T-helper 2 cell treated with Interferon-gamma antibody and Interleukin-4, amounts not matched to agents 5 μg/mL and 100 μg/mL, for 36 hours (primary cell): ENCODE data around the gene GBX2.

ENCODE experiments used
- DNase-seq: peaks from one replicate; pipeline ENCODE4 v3.0.0; 2021; ENCODE audit warnings: low spot score
- H3K27ac Mint-ChIP-seq: one replicate; pipeline ENCODE4 v1.8.0; 2021; ENCODE audit warnings: mild to moderate bottlenecking, mixed read lengths
- H3K27me3 Mint-ChIP-seq: one replicate; pipeline ENCODE4 v1.8.0; 2021; ENCODE audit warnings: low read depth, mixed read lengths
- H3K36me3 Mint-ChIP-seq: one replicate; pipeline ENCODE4 v1.8.0; 2021; ENCODE audit warnings: low read depth, mixed read lengths
- H3K4me1 Mint-ChIP-seq: one replicate; pipeline ENCODE4 v1.8.0; 2021; ENCODE audit warnings: low read depth, mixed read lengths
- H3K4me3 Mint-ChIP-seq: one replicate; pipeline ENCODE4 v1.8.0; 2022; ENCODE audit warnings: mild to moderate bottlenecking, moderate library complexity, mixed read lengths
- H3K9me3 Mint-ChIP-seq: one replicate; pipeline ENCODE4 v1.8.0; 2021; ENCODE audit warnings: mixed read lengths

GBX2 gene

GRCh38 chr2:236167297-236168109, 683 bp downstream of the GBX2 start:
- no peaks in the 10 kb centered on the region for H3K9me3 Mint-ChIP-seq
- no peak overlapping the region for H3K27ac Mint-ChIP-seq
- H3K27me3 Mint-ChIP-seq = peaks cover 66% of the 10 kb centered on the region
- peaks cover 4% of the 10 kb centered on the region for H3K36me3 Mint-ChIP-seq
- DNase-seq = no peak
- no peak overlapping the region for H3K4me3 Mint-ChIP-seq
- peaks cover 2% of the 10 kb centered on the region for H3K4me1 Mint-ChIP-seq

- no peak overlapping the region for H3K4me3 Mint-ChIP-seq
- peaks cover 2% of the 10 kb centered on the region for H3K4me1 Mint-ChIP-seq
- peaks cover 4% of the 10 kb centered on the region for H3K36me3 Mint-ChIP-seq
- DNase-seq = no peak
- no peaks in the 10 kb centered on the region for H3K9me3 Mint-ChIP-seq
- H3K27me3 Mint-ChIP-seq = peaks cover 65% of the 10 kb centered on the region
- H3K27ac Mint-ChIP-seq = peak overlapping the region; percentile 65
Measured at GRCh38 chr2:236166796-236167296, 1.3 kb downstream of the GBX2 start.

DNA sequence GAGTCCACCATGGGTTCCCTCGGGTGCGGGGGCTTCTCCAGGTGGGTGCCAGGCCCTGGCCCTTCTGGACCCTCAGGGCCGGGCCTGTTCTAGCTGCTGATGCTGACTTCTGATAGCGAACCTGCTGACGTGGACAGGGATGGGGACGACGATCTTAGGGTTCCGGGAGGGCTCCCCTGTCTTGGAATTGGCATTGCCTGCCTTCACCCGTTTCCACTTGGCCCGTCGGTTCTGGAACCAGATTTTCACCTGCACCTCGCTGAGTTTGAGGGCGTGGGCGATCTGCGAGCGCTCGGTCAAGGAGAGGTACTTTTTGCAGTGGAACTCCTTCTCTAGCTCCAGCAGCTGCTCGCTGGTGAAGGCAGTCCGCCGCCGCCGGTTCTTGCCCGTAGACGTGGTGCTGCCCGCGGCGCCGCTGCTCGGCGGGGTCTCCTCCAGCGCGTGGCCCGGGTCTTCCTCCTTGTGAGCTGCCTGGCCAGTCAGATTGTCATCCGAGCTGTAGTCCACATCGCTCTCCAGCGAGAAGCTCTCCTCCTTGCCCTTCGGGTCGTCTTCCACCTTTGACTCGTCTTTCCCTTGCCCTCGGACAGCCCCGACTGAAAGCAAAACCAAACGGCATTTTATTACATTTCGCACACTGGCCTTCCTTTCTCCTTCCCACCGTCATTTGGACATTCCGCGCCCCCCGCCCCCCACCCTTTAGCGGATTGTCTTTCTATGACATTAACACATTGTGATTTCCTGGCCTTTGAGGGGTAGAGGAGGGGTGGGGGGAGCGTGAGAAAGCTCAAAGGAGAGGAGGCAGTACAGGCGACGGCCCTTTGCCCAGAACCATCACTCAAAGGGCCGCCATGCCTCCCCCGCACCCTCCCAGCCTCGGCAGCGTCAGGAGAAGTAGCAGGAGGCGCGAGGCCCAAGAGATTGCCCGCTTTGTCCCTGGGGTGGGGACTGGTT, 2.1 kb downstream of the GBX2 start:
- Mint-ChIP-seq H3K9me3 (no peaks in the 10 kb centered on the region), H3K27ac (peak overlapping the region; percentile 60), H3K4me3 (no peak overlapping the region), H3K27me3 (peaks cover 66% of the 10 kb centered on the region), H3K36me3 (peaks cover 4% of the 10 kb centered on the region), H3K4me1 (peaks cover 2% of the 10 kb centered on the region)
- DNase-seq = no peak

DNA sequence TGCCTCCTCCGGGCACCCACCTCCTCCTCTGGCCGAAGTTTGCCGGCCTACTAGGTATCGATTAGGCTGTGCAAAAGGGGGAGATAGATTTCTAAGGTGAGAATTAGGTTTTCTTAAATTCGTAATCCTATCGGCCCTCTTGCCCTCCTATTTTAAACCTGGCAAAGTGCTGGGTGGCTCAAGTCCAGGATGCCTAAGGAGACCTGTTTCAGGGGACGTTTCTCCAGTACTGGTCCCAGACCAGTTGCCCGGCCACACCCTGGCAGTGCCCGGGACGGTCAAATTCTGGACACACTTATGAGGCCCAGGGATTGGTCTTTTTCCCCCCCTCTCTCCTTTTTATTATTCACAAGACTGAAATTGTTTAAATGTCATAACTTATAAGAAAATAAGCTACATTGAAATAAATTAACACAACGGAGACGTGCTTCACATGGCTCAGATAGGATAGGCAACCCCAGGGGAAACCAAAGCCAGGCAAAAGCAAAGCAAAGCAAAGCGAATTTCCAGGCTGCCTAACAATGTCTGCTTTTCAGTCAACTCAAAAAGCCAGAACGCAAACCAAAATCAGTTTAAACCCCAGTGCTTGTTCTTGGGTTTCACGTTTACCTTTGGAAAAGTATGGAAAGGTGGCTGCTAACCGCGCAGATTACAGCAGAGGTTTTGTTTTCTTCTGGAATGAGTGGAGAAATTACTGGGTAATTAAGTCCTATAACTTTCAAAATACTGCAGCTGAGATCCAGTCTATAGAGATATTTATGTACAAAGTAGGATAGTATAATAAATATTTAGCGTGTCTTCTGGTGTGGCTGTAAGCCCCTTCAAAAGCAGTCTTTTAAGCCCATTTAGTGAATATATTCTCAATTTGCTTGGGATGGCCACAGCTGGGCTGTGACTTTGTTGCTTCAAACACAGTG, 3.0 kb downstream of the GBX2 start:
- peaks cover 63% of the 10 kb centered on the region for H3K27me3 Mint-ChIP-seq

GRCh38 chr2:236164201-236164924, 3.8 kb downstream of the GBX2 start:
- H3K4me1 Mint-ChIP-seq = peaks cover 2% of the 10 kb centered on the region
- no peaks in the 10 kb centered on the region for H3K9me3 Mint-ChIP-seq
- no peak overlapping the region for H3K4me3 Mint-ChIP-seq
- no peak overlapping the region for H3K27ac Mint-ChIP-seq
- peaks cover 1% of the 10 kb centered on the region for H3K36me3 Mint-ChIP-seq
- H3K27me3 Mint-ChIP-seq = peaks cover 56% of the 10 kb centered on the region
- no peak for DNase-seq

More for the DNA sequence above, 3.0 kb downstream of the GBX2 start:
- no peak overlapping the region for H3K4me3 Mint-ChIP-seq
- peaks cover 2% of the 10 kb centered on the region for H3K36me3 Mint-ChIP-seq
- peaks cover 2% of the 10 kb centered on the region for H3K4me1 Mint-ChIP-seq
- DNase-seq = no peak
- H3K9me3 Mint-ChIP-seq = no peaks in the 10 kb centered on the region
- H3K27ac Mint-ChIP-seq = no peak overlapping the region

GRCh38 chr2:236163471-236164200, 4.5 kb downstream of the GBX2 start:
- peaks cover 2% of the 10 kb centered on the region for H3K4me1 Mint-ChIP-seq
- DNase-seq = no peak
- H3K27me3 Mint-ChIP-seq = peaks cover 56% of the 10 kb centered on the region
- no peaks in the 10 kb centered on the region for H3K9me3 Mint-ChIP-seq
- H3K36me3 Mint-ChIP-seq = peaks cover 1% of the 10 kb centered on the region
- no peak overlapping the region for H3K4me3 Mint-ChIP-seq
- H3K27ac Mint-ChIP-seq = no peak overlapping the region

- Mint-ChIP-seq H3K36me3 (peaks cover 1% of the 10 kb centered on the region), H3K9me3 (no peaks in the 10 kb centered on the region), H3K27ac (no peak overlapping the region), H3K27me3 (peaks cover 62% of the 10 kb centered on the region), H3K4me1 (peaks cover 2% of the 10 kb centered on the region), H3K4me3 (no peak overlapping the region)
- DNase-seq = no peak
Measured at GRCh38 chr2:236162882-236163470, 5.2 kb downstream of the GBX2 start.

- peaks cover 69% of the 10 kb centered on the region for H3K27me3 Mint-ChIP-seq
Measured at GRCh38 chr2:236162031-236162845, 5.9 kb downstream of the GBX2 start.

GRCh38 chr2:236161531-236161930, 6.7 kb downstream of the GBX2 start:
- Mint-ChIP-seq H3K27me3 (peaks cover 65% of the 10 kb centered on the region), H3K4me3 (no peak overlapping the region), H3K4me1 (no peaks in the 10 kb centered on the region), H3K9me3 (no peaks in the 10 kb centered on the region), H3K36me3 (peaks cover 1% of the 10 kb centered on the region), H3K27ac (no peak overlapping the region)
- no peak for DNase-seq

More at GRCh38 chr2:236162031-236162845, 5.9 kb downstream of the GBX2 start:
- no peak for DNase-seq
- no peak overlapping the region for H3K4me3 Mint-ChIP-seq
- peaks cover 2% of the 10 kb centered on the region for H3K4me1 Mint-ChIP-seq
- no peak overlapping the region for H3K27ac Mint-ChIP-seq
- H3K9me3 Mint-ChIP-seq = no peaks in the 10 kb centered on the region
- peaks cover 1% of the 10 kb centered on the region for H3K36me3 Mint-ChIP-seq

- Mint-ChIP-seq H3K4me1 (no peaks in the 10 kb centered on the region), H3K36me3 (peaks cover 1% of the 10 kb centered on the region), H3K27me3 (peaks cover 60% of the 10 kb centered on the region), H3K27ac (no peak overlapping the region), H3K4me3 (no peak overlapping the region), H3K9me3 (no peaks in the 10 kb centered on the region)
- no peak for DNase-seq
Measured at GRCh38 chr2:236161082-236161462, 7.1 kb downstream of the GBX2 start.

- Mint-ChIP-seq H3K27me3 (peaks cover 55% of the 10 kb centered on the region), H3K27ac (no peak overlapping the region), H3K4me1 (no peaks in the 10 kb centered on the region), H3K36me3 (peaks cover 1% of the 10 kb centered on the region), H3K4me3 (no peak overlapping the region), H3K9me3 (no peaks in the 10 kb centered on the region)
- no peak for DNase-seq
Measured at GRCh38 chr2:236160366-236161081, 7.7 kb downstream of the GBX2 start.
